ENCODE data around the gene ATRN. TPM values are rescaled to one million over a fixed set of nuclear protein-coding genes. Genes with fewer than 3 reads are reported as not detected.

Gene ATRN
- total RNA-seq, 2 donors from 2014 or later, result 17.0 to 23.1 TPM

GRCh38 chr20:3640259-3640658, 169.4 kb downstream of the ATRN start:
- no peak overlapping the region for H3K27ac ChIP-seq
- H3K4me3 ChIP-seq, result no peak overlapping the region
- no peaks in the 10 kb centered on the region for H3K4me1 ChIP-seq
- intact Hi-C loops (cut with DNase I), result no loop called here
- DNase-seq, result no peak
- H3K27me3 ChIP-seq, result no peaks in the 10 kb centered on the region
- no peak overlapping the region for H3K9ac ChIP-seq (ENCODE audit: low read depth in 2 of 2, low read length in 2 of 2)
- no peaks in the 10 kb centered on the region for H3K9me3 ChIP-seq
- TF ChIP-seq CTCF (IDR thresholded peaks at IDR 0.05), result no peak
- H3K36me3 ChIP-seq, result no peaks in the 10 kb centered on the region

GRCh38 chr20:3645309-3646066, 174.7 kb downstream of the ATRN start:
- Histone ChIP-seq H3K27me3 (no peaks in the 10 kb centered on the region), H3K4me1 (no peaks in the 10 kb centered on the region), H3K9me3 (no peaks in the 10 kb centered on the region), H3K4me3 (no peak overlapping the region), H3K36me3 (no peaks in the 10 kb centered on the region), H3K9ac (ENCODE audit: low read depth in 2 of 2, low read length in 2 of 2) (no peak overlapping the region), H3K27ac (no peak overlapping the region)
- no peak for TF ChIP-seq CTCF (IDR thresholded peaks at IDR 0.05)
- DNase-seq, result no peak
- intact Hi-C loops (cut with DNase I), result no loop called here

- no peaks in the 10 kb centered on the region for H3K4me1 ChIP-seq
- intact Hi-C loops (cut with DNase I), result no loop called here
- H3K9ac ChIP-seq (ENCODE audit: low read depth in 2 of 2, low read length in 2 of 2), result no peak overlapping the region
- no peak overlapping the region for H3K27ac ChIP-seq
- no peak for DNase-seq
- H3K4me3 ChIP-seq, result no peak overlapping the region
- no peaks in the 10 kb centered on the region for H3K27me3 ChIP-seq
- no peak for TF ChIP-seq CTCF (IDR thresholded peaks at IDR 0.05)
- H3K9me3 ChIP-seq, result no peaks in the 10 kb centered on the region
- no peaks in the 10 kb centered on the region for H3K36me3 ChIP-seq
Observed at GRCh38 chr20:3646067-3646440, 175.2 kb downstream of the ATRN start.

GRCh38 chr20:3646651-3647050, 175.8 kb downstream of the ATRN start:
- Histone ChIP-seq H3K9me3 (no peaks in the 10 kb centered on the region), H3K36me3 (no peaks in the 10 kb centered on the region), H3K4me1 (no peaks in the 10 kb centered on the region), H3K27me3 (no peaks in the 10 kb centered on the region), H3K9ac (ENCODE audit: low read depth in 2 of 2, low read length in 2 of 2) (no peak overlapping the region), H3K27ac (no peak overlapping the region), H3K4me3 (no peak overlapping the region)
- intact Hi-C loops (cut with DNase I), result no loop called here
- no peak for TF ChIP-seq CTCF (IDR thresholded peaks at IDR 0.05)
- DNase-seq, result no peak

- H3K4me3 ChIP-seq, result no peak overlapping the region
- TF ChIP-seq CTCF (IDR thresholded peaks at IDR 0.05), result no peak
- no peaks in the 10 kb centered on the region for H3K4me1 ChIP-seq
- no peak for DNase-seq
- H3K27me3 ChIP-seq, result no peaks in the 10 kb centered on the region
- H3K36me3 ChIP-seq, result no peaks in the 10 kb centered on the region
- no peak overlapping the region for H3K27ac ChIP-seq
- intact Hi-C loops (cut with DNase I), result no loop called here
- H3K9ac ChIP-seq (ENCODE audit: low read depth in 2 of 2, low read length in 2 of 2), result no peak overlapping the region
- H3K9me3 ChIP-seq, result no peaks in the 10 kb centered on the region
Observed at GRCh38 chr20:3647473-3647872, 176.7 kb downstream of the ATRN start.
